Fibroblast of villous mesenchyme (primary cell): Measurements from ENCODE around the gene SMCO4. TPM values are rescaled to one million over a fixed set of nuclear protein-coding genes. Genes with fewer than 3 reads are reported as not detected.

Experiments
- DNase-seq: peaks from one replicate; pipeline ENCODE4 v3.0.0-alpha.2; 2010; ENCODE audit warnings: low read depth
- H3K4me3 ChIP-seq: 2 replicates; pipeline ENCODE4 v1.5.1; 2011; ENCODE audit warnings: low read depth, mild to moderate bottlenecking, low read length
- total RNA-seq: library from RNA; depleted of rRNA; stranded (reverse); fragments of >200 nt; gene quantifications from 2 replicates; pipeline ENCODE4 v1.2.3, GENCODE V29; 2012
- TF ChIP-seq, protein P1 (sequence below): IDR thresholded peaks from 2 replicates; pipeline ENCODE4 v1.5.1; 2012; ENCODE audit warnings: low read depth, mild to moderate bottlenecking, low read length; ENCODE audit not compliant: insufficient read depth

SMCO4 gene
- total RNA-seq, 1 donor, result 9.1 TPM

DNA sequence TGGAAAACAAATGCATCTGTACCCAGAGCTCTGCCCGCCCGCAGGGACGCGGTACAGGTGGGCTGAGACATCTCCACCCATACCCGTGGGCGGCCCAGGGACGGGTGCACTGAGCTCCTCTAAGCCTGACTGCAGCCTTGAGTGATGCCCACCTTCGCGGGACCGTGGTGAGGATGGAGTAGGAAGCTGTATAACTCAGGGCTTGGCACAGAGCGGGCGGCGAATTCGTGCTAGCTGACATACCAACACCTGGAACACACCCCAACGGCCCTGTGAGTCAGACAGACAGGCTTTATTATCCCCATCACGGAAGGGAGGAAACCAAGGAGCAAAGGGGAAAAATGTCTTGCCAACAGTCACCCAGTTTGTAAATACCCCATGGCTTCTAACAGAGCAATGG lies 61.9 kb downstream of the SMCO4 start:
- no peak for DNase-seq
- no peak overlapping the region for H3K4me3 ChIP-seq
- TF ChIP-seq, protein P1, sequence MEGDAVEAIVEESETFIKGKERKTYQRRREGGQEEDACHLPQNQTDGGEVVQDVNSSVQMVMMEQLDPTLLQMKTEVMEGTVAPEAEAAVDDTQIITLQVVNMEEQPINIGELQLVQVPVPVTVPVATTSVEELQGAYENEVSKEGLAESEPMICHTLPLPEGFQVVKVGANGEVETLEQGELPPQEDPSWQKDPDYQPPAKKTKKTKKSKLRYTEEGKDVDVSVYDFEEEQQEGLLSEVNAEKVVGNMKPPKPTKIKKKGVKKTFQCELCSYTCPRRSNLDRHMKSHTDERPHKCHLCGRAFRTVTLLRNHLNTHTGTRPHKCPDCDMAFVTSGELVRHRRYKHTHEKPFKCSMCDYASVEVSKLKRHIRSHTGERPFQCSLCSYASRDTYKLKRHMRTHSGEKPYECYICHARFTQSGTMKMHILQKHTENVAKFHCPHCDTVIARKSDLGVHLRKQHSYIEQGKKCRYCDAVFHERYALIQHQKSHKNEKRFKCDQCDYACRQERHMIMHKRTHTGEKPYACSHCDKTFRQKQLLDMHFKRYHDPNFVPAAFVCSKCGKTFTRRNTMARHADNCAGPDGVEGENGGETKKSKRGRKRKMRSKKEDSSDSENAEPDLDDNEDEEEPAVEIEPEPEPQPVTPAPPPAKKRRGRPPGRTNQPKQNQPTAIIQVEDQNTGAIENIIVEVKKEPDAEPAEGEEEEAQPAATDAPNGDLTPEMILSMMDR, result no peak

- H3K4me3 ChIP-seq, result no peak overlapping the region
- DNase-seq, result no peak
- TF ChIP-seq, protein P1, result no peak
Observed at GRCh38 chr11:93480756-93481155, 62.4 kb downstream of the SMCO4 start.

GRCh38 chr11:93480256-93480655 lies 62.9 kb downstream of the SMCO4 start:
- H3K4me3 ChIP-seq, result no peak overlapping the region
- TF ChIP-seq, protein P1, result no peak
- no peak for DNase-seq

- no peak overlapping the region for H3K4me3 ChIP-seq
- no peak for DNase-seq
- TF ChIP-seq, protein P1, result no peak
Observed at GRCh38 chr11:93478841-93479240, 64.3 kb downstream of the SMCO4 start.

DNA sequence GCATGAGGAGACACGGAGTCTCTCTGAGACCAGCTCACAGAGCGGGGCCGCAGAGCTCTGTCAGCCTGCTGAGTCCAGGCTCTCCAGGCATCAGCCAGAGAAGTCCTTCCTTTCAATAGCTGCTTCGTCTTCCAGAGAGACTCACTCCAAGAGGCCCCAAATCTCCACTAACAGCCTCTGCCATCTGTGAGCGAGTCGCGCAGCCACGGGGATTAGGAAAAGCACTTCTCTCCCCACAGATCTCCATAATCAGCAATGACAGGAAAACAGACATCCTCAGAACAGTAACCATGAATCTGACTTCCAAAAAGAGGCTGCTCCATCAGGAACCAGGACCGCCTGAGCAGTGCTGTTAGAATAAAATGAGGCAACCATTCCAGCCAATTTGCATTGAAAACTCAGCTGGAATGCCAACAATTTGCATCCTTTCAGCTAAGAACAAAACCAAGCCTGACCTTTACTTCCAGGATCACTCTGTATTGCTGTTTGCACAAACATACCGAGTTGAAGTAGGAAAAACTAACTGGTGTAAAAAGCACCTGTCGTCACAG lies 65.4 kb downstream of the SMCO4 start:
- H3K4me3 ChIP-seq, result no peak overlapping the region
- TF ChIP-seq, protein P1, result no peak
- DNase-seq, result no peak

DNA sequence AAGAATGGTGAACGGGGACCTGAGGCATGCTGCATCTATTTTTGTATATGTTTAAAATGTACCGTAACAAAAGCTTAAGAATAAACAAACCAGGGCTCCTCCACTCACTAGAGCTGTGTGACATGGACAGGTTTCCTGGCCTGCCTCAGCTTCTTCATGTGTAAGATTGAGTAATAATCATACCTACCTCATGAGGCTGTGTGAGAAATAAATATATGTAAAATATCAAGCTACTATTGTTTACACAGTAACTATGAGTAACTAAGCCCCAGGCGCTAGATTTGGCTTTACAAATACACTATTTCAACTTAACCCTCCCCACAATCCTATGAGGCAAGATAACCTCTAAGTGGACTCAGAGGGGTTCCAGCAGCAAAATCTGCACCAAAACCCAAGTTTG lies 66.4 kb downstream of the SMCO4 start:
- DNase-seq, result peak; percentile 76
- no peak overlapping the region for H3K4me3 ChIP-seq
- TF ChIP-seq, protein P1, result no peak

DNA sequence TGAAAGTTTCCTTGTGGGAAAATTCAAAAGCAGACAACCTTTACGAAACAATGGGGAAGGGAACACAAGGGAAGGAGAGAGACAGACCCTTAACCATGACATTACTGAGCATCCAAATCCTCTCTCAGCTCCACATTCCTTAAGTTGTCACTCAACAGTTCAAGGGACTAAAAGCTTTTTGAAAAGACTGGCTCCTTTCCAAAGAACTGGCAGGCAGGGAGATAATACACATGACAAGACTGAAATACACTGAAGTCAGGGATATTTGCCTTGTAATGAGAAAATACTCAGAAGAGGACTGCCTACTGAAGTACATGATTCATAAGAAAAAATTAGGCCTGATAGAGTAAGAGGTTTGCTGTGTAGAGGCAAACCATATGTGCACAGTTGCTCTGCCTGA lies 69.1 kb downstream of the SMCO4 start:
- DNase-seq, result no peak
- TF ChIP-seq, protein P1, result no peak
- H3K4me3 ChIP-seq, result no peak overlapping the region
